HepG2 (cell line): Measurements from ENCODE around the gene PHRF1. TPM values are rescaled to one million over a fixed set of nuclear protein-coding genes. Genes with fewer than 3 reads are reported as not detected.

ENCODE experiments used
- ARNT2 ChIP-seq: sonication (generic); formaldehyde crosslinking; IDR thresholded peaks from 2 replicates; pipeline ENCODE4 v1.8.0; 2022; ENCODE audit warnings: mild to moderate bottlenecking, low read depth, missing genetic modification reagents, moderate library complexity
- HDAC1 ChIP-seq: sonication (generic); formaldehyde crosslinking; IDR thresholded peaks from 2 replicates; pipeline ENCODE4 v1.5.1; 2020; ENCODE audit warnings: mild to moderate bottlenecking, missing genetic modification reagents
- MTA3 ChIP-seq: sonication (generic); formaldehyde crosslinking; IDR thresholded peaks from 2 replicates; pipeline ENCODE4 v1.4.0; 2020; ENCODE audit warnings: missing genetic modification reagents
- NCOA5 ChIP-seq: sonication (generic); formaldehyde crosslinking; IDR thresholded peaks from 2 replicates; pipeline ENCODE4 v1.4.0; 2020; ENCODE audit warnings: missing genetic modification reagents
- PATZ1 ChIP-seq: sonication (generic); formaldehyde crosslinking; IDR thresholded peaks from 2 replicates; pipeline ENCODE4 v1.4.0; 2020; ENCODE audit warnings: missing genetic modification reagents
- POLR2A ChIP-seq, 2 experiments: IDR thresholded peaks; 2 replicates each; pipeline ENCODE4 v1.6.1; 2011; ENCODE audit warnings: low read depth in 2 of 2, low read length in 2 of 2, mild to moderate bottlenecking in 1 of 2, moderate library complexity in 1 of 2; ENCODE audit not compliant: insufficient read depth in 1 of 2
- RNF2 ChIP-seq: fragments of 450-650 bp; conservative IDR thresholded peaks from 2 replicates; pipeline ENCODE4 v1.6.1; 2016; ENCODE audit warnings: low read depth
- ZBTB26 ChIP-seq: IDR thresholded peaks from 2 replicates; pipeline ENCODE4 v1.6.1; 2016; ENCODE audit warnings: missing compliant biosample characterization, missing genetic modification reagents, borderline replicate concordance
- ZNF407 ChIP-seq: sonication (generic); formaldehyde crosslinking; IDR thresholded peaks from one replicate; pipeline ENCODE4 v1.5.1; 2020; ENCODE audit warnings: mild to moderate bottlenecking, missing genetic modification reagents; ENCODE audit errors: not compliant biosample characterization
- ZNF496 ChIP-seq: sonication (generic); formaldehyde crosslinking; IDR thresholded peaks from 2 replicates; pipeline ENCODE4 v1.8.1; 2023; ENCODE audit warnings: mild to moderate bottlenecking, moderate library complexity, missing genetic modification reagents; ENCODE audit not compliant: insufficient replicate concordance
- ZZZ3 ChIP-seq: sonication (generic); formaldehyde crosslinking; IDR thresholded peaks from 2 replicates; pipeline ENCODE4 v1.4.0; 2020; ENCODE audit warnings: missing genetic modification reagents, mild to moderate bottlenecking, borderline replicate concordance
- polyA plus RNA-seq, 8 experiments: library from polyadenylated mRNA; depleted of rRNA in 3 of 8; stranded (reverse) in 7 of 8; unstranded in 1 of 8; fragments of >200 nt; fragmentation: Illumina TruSeq in 4 of 8; extraction: Trizol in 4 of 8; gene quantifications; 2 replicates each; pipeline versions ENCODE4 v1.2.1 to v1.2.3, GENCODE V29; 2011 to 2016; ENCODE audit warnings: low read depth in 4 of 8, missing spikeins in 1 of 8, mixed read lengths in 1 of 8; ENCODE audit not compliant: insufficient read depth in 1 of 8
- total RNA-seq, 5 experiments: library from RNA; depleted of rRNA; stranded (reverse); fragments of >200 nt; fragmentation: Illumina TruSeq; extraction: Trizol; gene quantifications; 2 replicates each; pipeline ENCODE4 v1.2.3, GENCODE V29; 2016; ENCODE audit warnings: low read depth in 1 of 5
- TF ChIP-seq, protein P1 (sequence below): sonication (generic); formaldehyde crosslinking; IDR thresholded peaks from 2 replicates; pipeline ENCODE4 v1.5.0; 2020; ENCODE audit warnings: mild to moderate bottlenecking, missing genetic modification reagents, borderline replicate concordance
- TF ChIP-seq, protein P2 (sequence below): sonication (generic); formaldehyde crosslinking; IDR thresholded peaks from 2 replicates; pipeline ENCODE4 v1.8.0; 2022; ENCODE audit warnings: low read depth, missing genetic modification reagents

Gene PHRF1
- total and polyA plus RNA-seq, 2 of the 13 experiments (the other 11 are each of a cell fraction or from before 2014, with no cell fraction given) = 8.2 to 16.7 TPM

DNA sequence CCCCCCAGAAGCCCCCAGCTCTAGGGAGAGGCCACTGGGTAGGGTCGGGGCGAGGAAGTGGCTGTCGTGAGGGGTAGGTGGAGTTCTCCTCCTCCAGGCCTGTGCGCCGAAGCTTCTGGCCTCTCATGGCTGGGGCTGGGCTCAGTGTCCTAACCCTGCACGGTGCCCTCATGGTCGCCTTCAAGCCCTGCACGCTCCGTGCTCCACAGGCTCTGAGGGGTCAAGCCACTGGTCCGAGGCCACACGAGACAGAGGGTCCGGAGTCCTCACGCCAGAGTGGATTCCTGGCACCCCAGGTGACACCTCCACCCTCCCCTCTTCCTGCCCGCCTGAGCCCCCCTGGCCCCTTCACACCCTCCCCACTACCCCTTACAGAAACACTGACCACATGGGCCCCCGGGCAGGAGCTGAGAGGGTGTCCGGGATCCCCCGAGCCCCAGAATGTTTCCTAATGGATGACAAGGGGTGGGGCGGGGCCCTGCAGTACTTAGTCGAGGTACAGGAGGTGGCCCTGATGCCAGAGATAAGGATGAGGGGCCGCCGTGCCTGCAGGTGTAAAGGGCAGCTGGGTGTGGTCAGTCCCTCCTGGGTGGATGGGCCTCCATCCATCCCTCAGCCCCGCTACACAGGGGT is 49.5 kb downstream of the PHRF1 start (continued):
- no peak for TF ChIP-seq ZZZ3 (CRISPR knock-in tag)
- TF ChIP-seq RNF2 = no peak
- TF ChIP-seq, protein P1, sequence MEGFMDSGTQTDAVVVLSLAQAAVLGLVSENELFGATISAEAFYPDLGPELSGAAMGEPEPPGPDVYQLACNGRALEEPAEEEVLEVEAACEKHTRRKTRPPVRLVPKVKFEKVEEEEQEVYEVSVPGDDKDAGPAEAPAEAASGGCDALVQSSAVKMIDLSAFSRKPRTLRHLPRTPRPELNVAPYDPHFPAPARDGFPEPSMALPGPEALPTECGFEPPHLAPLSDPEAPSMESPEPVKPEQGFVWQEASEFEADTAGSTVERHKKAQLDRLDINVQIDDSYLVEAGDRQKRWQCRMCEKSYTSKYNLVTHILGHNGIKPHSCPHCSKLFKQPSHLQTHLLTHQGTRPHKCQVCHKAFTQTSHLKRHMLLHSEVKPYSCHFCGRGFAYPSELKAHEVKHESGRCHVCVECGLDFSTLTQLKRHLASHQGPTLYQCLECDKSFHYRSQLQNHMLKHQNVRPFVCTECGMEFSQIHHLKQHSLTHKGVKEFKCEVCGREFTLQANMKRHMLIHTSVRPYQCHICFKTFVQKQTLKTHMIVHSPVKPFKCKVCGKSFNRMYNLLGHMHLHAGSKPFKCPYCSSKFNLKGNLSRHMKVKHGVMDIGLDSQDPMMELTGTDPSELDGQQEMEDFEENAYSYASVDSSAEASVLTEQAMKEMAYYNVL = no peak
- no peak for TF ChIP-seq ZNF496 (CRISPR knock-in tag)
- TF ChIP-seq, protein P2, sequence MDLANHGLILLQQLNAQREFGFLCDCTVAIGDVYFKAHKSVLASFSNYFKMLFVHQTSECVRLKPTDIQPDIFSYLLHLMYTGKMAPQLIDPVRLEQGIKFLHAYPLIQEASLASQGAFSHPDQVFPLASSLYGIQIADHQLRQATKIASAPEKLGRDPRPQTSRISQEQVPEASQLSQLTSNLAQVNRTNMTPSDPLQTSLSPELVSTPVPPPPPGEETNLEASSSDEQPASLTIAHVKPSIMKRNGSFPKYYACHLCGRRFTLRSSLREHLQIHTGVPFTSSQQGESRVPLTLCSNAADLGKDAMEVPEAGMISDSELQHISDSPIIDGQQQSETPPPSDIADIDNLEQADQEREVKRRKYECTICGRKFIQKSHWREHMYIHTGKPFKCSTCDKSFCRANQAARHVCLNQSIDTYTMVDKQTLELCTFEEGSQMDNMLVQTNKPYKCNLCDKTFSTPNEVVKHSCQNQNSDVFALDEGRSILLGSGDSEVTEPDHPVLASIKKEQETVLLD = no peak
- no peak for TF ChIP-seq HDAC1
- TF ChIP-seq ARNT2 (CRISPR knock-in tag) = no peak
- no peak for TF ChIP-seq NCOA5 (CRISPR knock-in tag)
- TF ChIP-seq ZNF407 (CRISPR knock-in tag) = no peak
- peak; percentile 8; the same call in 1 of the 2 replicates for TF ChIP-seq PATZ1 (CRISPR knock-in tag)
- TF ChIP-seq POLR2A (IDR thresholded peaks at IDR 0.05; ENCODE audit: insufficient read depth in 1 of 2, low read depth in 2 of 2, low read length in 2 of 2) = 0 out of 4 replicates have a peak, but pooled peaks of 1 of the 2 experiments have one; percentile 30
- TF ChIP-seq ZBTB26 (CRISPR knock-in tag) = no peak
- TF ChIP-seq MTA3 (CRISPR knock-in tag) = no peak
